Stimulated activated CD4-positive, alpha-beta T cell treated with anti-CD3 and anti-CD28 coated beads, Interleukin-1b, Interleukin-23, amount 100 ng/mL, for 1 hour (primary cell): ENCODE measurements around the gene FOXP4.

Experiments
- DNase-seq, 2 donors: peaks; one replicate each; pipeline ENCODE4 v3.0.0-alpha.2; 2020; ENCODE audit warnings: low read depth in 2 of 2

Gene FOXP4

GRCh38 chr6:41519745-41520699, 26.2 kb upstream of the FOXP4 start:
- no peak for DNase-seq

- no peak for DNase-seq
Observed at GRCh38 chr6:41522780-41523548, 23.2 kb upstream of the FOXP4 start.

- no peak for DNase-seq
Observed at GRCh38 chr6:41523915-41524633, 22.1 kb upstream of the FOXP4 start.

- no peak for DNase-seq
Observed at GRCh38 chr6:41524634-41525011, 21.6 kb upstream of the FOXP4 start.

GRCh38 chr6:41527721-41528408, 18.3 kb upstream of the FOXP4 start:
- DNase-seq, result no peak

GRCh38 chr6:41528409-41528963, 17.7 kb upstream of the FOXP4 start:
- no peak for DNase-seq

GRCh38 chr6:41529049-41529448, 17.1 kb upstream of the FOXP4 start:
- no peak for DNase-seq

GRCh38 chr6:41529970-41530369, 16.2 kb upstream of the FOXP4 start:
- DNase-seq, result no peak

- DNase-seq, result no peak
Observed at GRCh38 chr6:41530476-41530875, 15.7 kb upstream of the FOXP4 start.

GRCh38 chr6:41531016-41531415, 15.2 kb upstream of the FOXP4 start:
- DNase-seq, result no peak

GRCh38 chr6:41531591-41532582, 14.3 kb upstream of the FOXP4 start:
- peak in 1 of 2 donors; percentile 56 for DNase-seq

GRCh38 chr6:41535766-41536165, 10.4 kb upstream of the FOXP4 start:
- DNase-seq, result no peak

GRCh38 chr6:41536795-41537758, 9.1 kb upstream of the FOXP4 start:
- DNase-seq, result no peak

GRCh38 chr6:41538556-41539182, 7.5 kb upstream of the FOXP4 start:
- no peak for DNase-seq

GRCh38 chr6:41539204-41539603, 7.0 kb upstream of the FOXP4 start:
- no peak for DNase-seq

GRCh38 chr6:41541364-41541763, 4.8 kb upstream of the FOXP4 start:
- DNase-seq, result no peak

- DNase-seq, result no peak
Observed at GRCh38 chr6:41543087-41543486, 3.1 kb upstream of the FOXP4 start.

GRCh38 chr6:41545247-41545702, 906 bp upstream of the FOXP4 start:
- DNase-seq, result no peak
